ENCODE data around the gene NEK2. TPM values are rescaled to one million over a fixed set of nuclear protein-coding genes. Genes with fewer than 3 reads are reported as not detected.
A peak's percentile ranks its signal among the peaks of the same experiment; 100 is the strongest.
"Not testable (repeated sequence)": the region's sequence is repeated elsewhere in the genome, so short reads cannot be mapped to it uniquely, and the experiment has no call there.

Gene NEK2
- total RNA-seq, 1 donor from 2014 or later: 4.4 TPM

GRCh38 chr1:211701733-211702132 is 26.3 kb upstream of the NEK2 start:
- Mint-ChIP-seq H3K9me3 (ENCODE audit: unreplicated experiment) (no peaks in the 10 kb centered on the region), H3K36me3 (ENCODE audit: unreplicated experiment) (no peaks in the 10 kb centered on the region), H3K4me3 (ENCODE audit: unreplicated experiment) (no peak overlapping the region), H3K4me1 (ENCODE audit: unreplicated experiment) (peaks cover 11% of the 10 kb centered on the region), H3K27ac (ENCODE audit: unreplicated experiment) (no peak overlapping the region), H3K27me3 (ENCODE audit: unreplicated experiment) (peaks cover 15% of the 10 kb centered on the region)
- no peak for DNase-seq (ENCODE audit: extremely low spot score, unreplicated experiment)
- TF ChIP-seq CTCF (IDR thresholded peaks at IDR 0.05): no peak

- H3K36me3 Mint-ChIP-seq (ENCODE audit: unreplicated experiment): no peaks in the 10 kb centered on the region
- no peak for TF ChIP-seq CTCF (IDR thresholded peaks at IDR 0.05)
- peaks cover 5% of the 10 kb centered on the region for H3K4me1 Mint-ChIP-seq (ENCODE audit: unreplicated experiment)
- peaks cover 15% of the 10 kb centered on the region for H3K27me3 Mint-ChIP-seq (ENCODE audit: unreplicated experiment)
- no peak for DNase-seq (ENCODE audit: extremely low spot score, unreplicated experiment)
- H3K27ac Mint-ChIP-seq (ENCODE audit: unreplicated experiment): no peak overlapping the region
- no peaks in the 10 kb centered on the region for H3K9me3 Mint-ChIP-seq (ENCODE audit: unreplicated experiment)
- H3K4me3 Mint-ChIP-seq (ENCODE audit: unreplicated experiment): no peak overlapping the region
These were observed 23.6 kb upstream of the NEK2 start for GRCh38 chr1:211699059-211699458.

- peak; percentile 99 for TF ChIP-seq CTCF (IDR thresholded peaks at IDR 0.05)
- H3K4me3 Mint-ChIP-seq (ENCODE audit: unreplicated experiment): peak overlapping the region; percentile 51
- peaks cover 5% of the 10 kb centered on the region for H3K4me1 Mint-ChIP-seq (ENCODE audit: unreplicated experiment)
- H3K27me3 Mint-ChIP-seq (ENCODE audit: unreplicated experiment): peaks cover 14% of the 10 kb centered on the region
- no peaks in the 10 kb centered on the region for H3K9me3 Mint-ChIP-seq (ENCODE audit: unreplicated experiment)
- no peaks in the 10 kb centered on the region for H3K36me3 Mint-ChIP-seq (ENCODE audit: unreplicated experiment)
- peak; percentile 92 for DNase-seq (ENCODE audit: extremely low spot score, unreplicated experiment)
- no peak overlapping the region for H3K27ac Mint-ChIP-seq (ENCODE audit: unreplicated experiment)
These were observed 23.0 kb upstream of the NEK2 start for GRCh38 chr1:211698161-211699026.

GRCh38 chr1:211697356-211697755 is 21.9 kb upstream of the NEK2 start:
- TF ChIP-seq CTCF (IDR thresholded peaks at IDR 0.05): no peak
- Mint-ChIP-seq H3K9me3 (ENCODE audit: unreplicated experiment) (no peaks in the 10 kb centered on the region), H3K4me1 (ENCODE audit: unreplicated experiment) (peaks cover 5% of the 10 kb centered on the region), H3K36me3 (ENCODE audit: unreplicated experiment) (no peaks in the 10 kb centered on the region), H3K4me3 (ENCODE audit: unreplicated experiment) (no peak overlapping the region), H3K27ac (ENCODE audit: unreplicated experiment) (no peak overlapping the region), H3K27me3 (ENCODE audit: unreplicated experiment) (peaks cover 13% of the 10 kb centered on the region)
- DNase-seq (ENCODE audit: extremely low spot score, unreplicated experiment): no peak

- no peak overlapping the region for H3K27ac Mint-ChIP-seq (ENCODE audit: unreplicated experiment)
- no peak for DNase-seq (ENCODE audit: extremely low spot score, unreplicated experiment)
- TF ChIP-seq CTCF (IDR thresholded peaks at IDR 0.05): no peak
- no peaks in the 10 kb centered on the region for H3K9me3 Mint-ChIP-seq (ENCODE audit: unreplicated experiment)
- H3K4me1 Mint-ChIP-seq (ENCODE audit: unreplicated experiment): peaks cover 5% of the 10 kb centered on the region
- no peaks in the 10 kb centered on the region for H3K36me3 Mint-ChIP-seq (ENCODE audit: unreplicated experiment)
- no peak overlapping the region for H3K4me3 Mint-ChIP-seq (ENCODE audit: unreplicated experiment)
- peaks cover 7% of the 10 kb centered on the region for H3K27me3 Mint-ChIP-seq (ENCODE audit: unreplicated experiment)
These were observed 19.9 kb upstream of the NEK2 start for GRCh38 chr1:211695135-211695816.

- H3K4me3 Mint-ChIP-seq (ENCODE audit: unreplicated experiment); DNase-seq (ENCODE audit: extremely low spot score, unreplicated experiment); H3K27me3 Mint-ChIP-seq (ENCODE audit: unreplicated experiment); H3K4me1 Mint-ChIP-seq (ENCODE audit: unreplicated experiment); H3K36me3 Mint-ChIP-seq (ENCODE audit: unreplicated experiment); H3K9me3 Mint-ChIP-seq (ENCODE audit: unreplicated experiment); H3K27ac Mint-ChIP-seq (ENCODE audit: unreplicated experiment): not testable (repeated sequence)
These were observed 18.5 kb upstream of the NEK2 start for GRCh38 chr1:211693911-211694310.

All from osteocyte (in vitro differentiated cells).